Peyer's patch (tissue), 4 donors: Measurements from ENCODE around the gene FNBP1L. TPM values are rescaled to one million over a fixed set of nuclear protein-coding genes. Genes with fewer than 3 reads are reported as not detected.

Source experiments
- DNase-seq, 3 donors: peaks; one replicate each; pipeline ENCODE4 v3.0.0-alpha.2; 2017 to 2019
- H3K27ac ChIP-seq, 4 donors: fragments of 200-600 bp; sonication (generic); one replicate each; pipeline ENCODE4 v1.5.1; 2016 to 2019
- H3K27me3 ChIP-seq, 2 donors: fragments of 200-600 bp; sonication (generic); one replicate each; pipeline ENCODE4 v1.5.1; 2019
- H3K36me3 ChIP-seq, 3 donors: fragments of 200-600 bp; sonication (generic); one replicate each; pipeline ENCODE4 v1.5.1; 2016 to 2019
- H3K4me1 ChIP-seq, 4 donors: fragments of 200-600 bp; sonication (generic); one replicate each; pipeline ENCODE4 v1.5.1; 2016 to 2019
- H3K4me3 ChIP-seq, 4 donors: fragments of 200-600 bp; sonication (generic); 1 replicate in 3 of 4; 2 replicates in 1 of 4; pipeline ENCODE4 v1.5.1; 2016 to 2019; ENCODE audit warnings: mild to moderate bottlenecking in 1 of 4
- H3K9me3 ChIP-seq, 4 donors: fragments of 200-600 bp; sonication (generic); one replicate each; pipeline ENCODE4 v1.5.1; 2016 to 2019; ENCODE audit warnings: mild to moderate bottlenecking in 1 of 4
- POLR2A ChIP-seq, 2 donors: fragments of 450-650 bp; IDR thresholded peaks; one replicate each; pipeline ENCODE4 v1.5.1; 2017; ENCODE audit warnings: antibody characterized with exemption in 2 of 2, mild to moderate bottlenecking in 2 of 2, moderate library complexity in 2 of 2
- total RNA-seq, 4 donors: library from RNA; depleted of rRNA; stranded (reverse); fragments of >200 nt; gene quantifications; one replicate each; pipeline ENCODE4 v1.1.0, GENCODE V29; 2016
- TF ChIP-seq, protein P1 (sequence below), 6 experiments: fragments of 450-650 bp in 4 of 6; fragments of 200-600 bp in 2 of 6; sonication (generic) in 1 of 6; IDR thresholded peaks; one replicate each; pipeline ENCODE4 v1.5.1; 2017 to 2019; ENCODE audit warnings: antibody characterized with exemption in 6 of 6, mild to moderate bottlenecking in 3 of 6, moderate library complexity in 1 of 6

Gene FNBP1L
- total RNA-seq, 4 donors from 2014 or later: 38.8 to 63.7 (median 55.2) TPM

DNA sequence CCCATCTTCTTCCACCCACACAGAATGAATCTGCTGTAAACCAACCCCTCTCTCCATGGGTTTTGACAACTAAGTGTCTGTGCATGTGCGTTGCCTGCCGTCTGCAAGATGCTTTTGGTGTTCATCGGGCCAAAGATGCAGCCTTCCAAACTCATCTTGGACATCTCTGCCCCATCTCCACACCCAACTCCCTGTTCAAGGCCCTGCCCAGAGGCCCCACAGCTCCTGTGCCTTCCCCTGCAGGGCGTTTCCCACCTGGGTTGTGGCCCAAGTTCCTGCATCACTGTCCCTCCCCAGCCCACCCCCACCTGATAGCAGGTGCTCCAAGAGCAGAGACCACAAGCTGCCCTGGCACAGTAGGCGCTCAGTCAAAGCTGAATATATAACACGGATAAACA, 130.5 kb downstream of the FNBP1L start:
- TF ChIP-seq, protein P1, sequence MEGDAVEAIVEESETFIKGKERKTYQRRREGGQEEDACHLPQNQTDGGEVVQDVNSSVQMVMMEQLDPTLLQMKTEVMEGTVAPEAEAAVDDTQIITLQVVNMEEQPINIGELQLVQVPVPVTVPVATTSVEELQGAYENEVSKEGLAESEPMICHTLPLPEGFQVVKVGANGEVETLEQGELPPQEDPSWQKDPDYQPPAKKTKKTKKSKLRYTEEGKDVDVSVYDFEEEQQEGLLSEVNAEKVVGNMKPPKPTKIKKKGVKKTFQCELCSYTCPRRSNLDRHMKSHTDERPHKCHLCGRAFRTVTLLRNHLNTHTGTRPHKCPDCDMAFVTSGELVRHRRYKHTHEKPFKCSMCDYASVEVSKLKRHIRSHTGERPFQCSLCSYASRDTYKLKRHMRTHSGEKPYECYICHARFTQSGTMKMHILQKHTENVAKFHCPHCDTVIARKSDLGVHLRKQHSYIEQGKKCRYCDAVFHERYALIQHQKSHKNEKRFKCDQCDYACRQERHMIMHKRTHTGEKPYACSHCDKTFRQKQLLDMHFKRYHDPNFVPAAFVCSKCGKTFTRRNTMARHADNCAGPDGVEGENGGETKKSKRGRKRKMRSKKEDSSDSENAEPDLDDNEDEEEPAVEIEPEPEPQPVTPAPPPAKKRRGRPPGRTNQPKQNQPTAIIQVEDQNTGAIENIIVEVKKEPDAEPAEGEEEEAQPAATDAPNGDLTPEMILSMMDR (IDR thresholded peaks at IDR 0.05): no peak
- TF ChIP-seq POLR2A (IDR thresholded peaks at IDR 0.05): no peak
- Histone ChIP-seq H3K36me3 (peaks cover 0 to 34% (median 0%) of the 10 kb centered on the region in 3 donors), H3K9me3 (no peaks in the 10 kb centered on the region), H3K4me1 (peaks cover 0 to 26% (median 0%) of the 10 kb centered on the region in 4 donors), H3K27me3 (no peaks in the 10 kb centered on the region), H3K27ac (no peak overlapping the region), H3K4me3 (no peak overlapping the region)
- no peak for DNase-seq

DNA sequence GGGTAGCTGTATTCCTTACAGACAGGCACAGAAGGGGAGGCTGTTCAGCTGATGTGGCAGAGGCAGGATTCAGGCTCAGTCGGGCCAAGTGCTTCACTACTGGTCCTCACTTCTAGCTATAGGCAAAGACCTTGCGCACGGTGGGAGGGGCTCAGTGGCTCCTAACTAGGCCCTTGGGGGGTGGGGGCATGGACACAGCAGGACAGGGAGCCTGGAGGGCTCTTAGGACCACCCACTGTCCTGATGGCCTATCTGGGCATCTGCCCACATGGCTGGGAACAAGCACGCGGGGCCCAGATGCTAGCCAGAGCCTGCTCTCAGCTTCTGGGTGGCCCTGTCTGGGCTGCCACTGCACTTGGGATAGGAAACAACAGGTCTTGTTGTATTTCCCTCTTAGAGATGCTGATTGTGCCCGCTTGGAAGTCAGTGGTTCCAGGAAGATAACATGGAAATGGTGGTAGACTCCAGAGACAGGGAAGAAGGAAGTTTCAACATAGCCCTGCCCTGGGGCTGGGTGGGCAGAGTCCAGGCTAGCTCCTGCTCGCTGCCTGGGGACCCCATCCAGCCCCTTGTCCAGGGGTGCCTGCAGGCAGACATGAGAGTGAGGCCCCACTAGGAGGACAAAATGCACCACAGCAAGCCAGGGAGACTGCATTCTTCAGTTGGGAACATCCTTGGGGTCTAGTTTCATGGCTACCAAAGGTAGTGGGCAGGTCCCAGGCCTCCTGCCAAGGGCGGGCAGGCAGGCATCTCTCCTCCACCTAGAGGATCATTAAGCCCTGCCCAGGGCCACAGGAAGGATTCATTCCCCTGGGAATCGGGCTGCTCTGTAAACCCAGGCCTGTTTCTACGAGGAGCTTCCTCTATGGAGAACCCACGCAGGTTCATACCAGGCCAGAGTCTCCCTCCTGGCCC, 131.2 kb downstream of the FNBP1L start:
- Histone ChIP-seq H3K4me3 (peak overlapping the region in 2 of 4 donors; percentile 5 to 18), H3K27me3 (no peaks in the 10 kb centered on the region), H3K9me3 (no peaks in the 10 kb centered on the region), H3K4me1 (peaks cover 0 to 29% (median 0%) of the 10 kb centered on the region in 4 donors), H3K36me3 (peaks cover 0 to 27% (median 0%) of the 10 kb centered on the region in 3 donors), H3K27ac (peak overlapping the region in 3 of 4 donors; percentile 14 to 81 (median 62))
- DNase-seq: no peak
- TF ChIP-seq, protein P1 (IDR thresholded peaks at IDR 0.05): no peak
- TF ChIP-seq POLR2A (IDR thresholded peaks at IDR 0.05): no peak

DNA sequence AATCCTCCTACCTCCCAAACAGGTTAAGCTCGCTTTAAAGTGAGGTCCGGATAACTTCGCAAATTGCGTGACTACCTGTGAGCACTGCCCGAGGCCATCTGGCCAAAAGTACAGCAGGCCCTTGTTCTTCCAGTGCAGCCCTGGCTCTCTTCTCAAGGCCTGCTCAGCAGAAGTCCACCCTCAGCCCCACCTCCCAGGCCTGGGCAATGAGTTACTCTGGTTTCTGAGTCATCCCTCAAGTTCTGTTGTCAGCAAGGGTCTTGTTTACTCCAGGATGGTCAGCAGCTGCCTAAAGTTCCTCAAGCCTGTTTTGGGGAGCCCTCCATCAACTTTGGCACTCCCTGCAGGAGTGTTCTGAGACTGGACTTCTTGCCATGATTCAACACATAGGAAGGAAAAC, 132.0 kb downstream of the FNBP1L start:
- no peaks in the 10 kb centered on the region for H3K27me3 ChIP-seq
- TF ChIP-seq, protein P1 (IDR thresholded peaks at IDR 0.05): no peak
- TF ChIP-seq POLR2A (IDR thresholded peaks at IDR 0.05): peak in 1 of 2 donors; percentile 25
- no peaks in the 10 kb centered on the region for H3K9me3 ChIP-seq
- H3K4me1 ChIP-seq: peaks cover 0 to 29% (median 0%) of the 10 kb centered on the region in 4 donors
- H3K4me3 ChIP-seq: peak overlapping the region in 2 of 4 donors; percentile 5 to 18
- DNase-seq: peak in 1 of 3 donors; percentile 70
- H3K27ac ChIP-seq: peak overlapping the region in 3 of 4 donors; percentile 14 to 81 (median 62)
- H3K36me3 ChIP-seq: peaks cover 0 to 20% (median 0%) of the 10 kb centered on the region in 3 donors

DNA sequence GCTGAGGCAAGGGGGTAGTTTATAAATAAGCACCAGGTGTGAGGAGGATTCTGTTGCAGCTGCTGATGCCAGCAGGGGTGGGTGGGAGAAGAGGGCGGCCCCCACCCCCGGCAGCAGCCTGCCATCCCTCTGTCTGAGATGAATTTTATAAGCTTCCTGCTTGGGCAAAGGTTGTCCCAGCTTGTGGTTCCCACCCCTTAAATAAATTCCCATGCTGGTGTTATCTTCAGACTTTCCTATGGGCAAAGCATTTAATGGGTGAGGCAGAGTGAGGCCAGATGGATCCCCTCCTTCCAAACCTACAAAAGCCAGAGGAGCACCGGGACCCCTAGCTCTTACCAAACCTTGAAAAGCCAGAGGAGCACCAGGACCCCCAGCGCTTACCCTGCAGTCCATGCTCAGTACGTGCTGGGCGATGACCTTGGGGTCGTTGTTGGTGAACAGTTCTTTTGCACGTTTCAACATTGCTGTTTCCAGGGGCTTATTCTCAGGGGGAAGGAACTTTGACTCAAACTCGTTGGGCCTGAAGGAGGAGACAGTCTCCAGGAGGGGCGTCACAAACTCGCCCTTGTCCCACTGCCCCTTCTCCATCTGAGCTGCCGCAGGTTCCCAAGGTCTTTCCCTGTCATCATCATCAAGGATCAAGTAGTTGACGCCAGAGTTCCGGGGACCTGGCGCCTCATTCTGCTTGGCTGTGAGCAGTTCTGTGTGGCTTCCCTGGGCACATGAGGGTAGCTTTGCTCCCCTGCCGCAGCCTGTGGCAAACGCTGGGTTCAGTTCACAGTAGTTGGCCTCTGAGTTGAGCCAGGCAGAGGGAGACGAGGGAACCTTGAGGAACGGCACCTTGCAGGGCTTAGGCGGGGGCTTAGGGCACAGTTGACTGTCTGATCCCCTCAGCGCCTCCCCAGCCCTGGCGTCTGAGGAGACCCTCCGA, 134.3 kb downstream of the FNBP1L start:
- peak; percentile 77 to 87 for TF ChIP-seq POLR2A (IDR thresholded peaks at IDR 0.05)
- TF ChIP-seq, protein P1 (IDR thresholded peaks at IDR 0.05): no peak
- peaks cover 0 to 41% (median 0%) of the 10 kb centered on the region in 4 donors for H3K4me1 ChIP-seq
- peaks cover 0 to 9% (median 0%) of the 10 kb centered on the region in 3 donors for H3K36me3 ChIP-seq
- DNase-seq: peak in 1 of 3 donors; percentile 62
- H3K27ac ChIP-seq: peak overlapping the region in 3 of 4 donors; percentile 80 to 93 (median 85)
- no peaks in the 10 kb centered on the region for H3K9me3 ChIP-seq
- H3K27me3 ChIP-seq: no peaks in the 10 kb centered on the region
- peak overlapping the region in 2 of 4 donors; percentile 52 to 65 for H3K4me3 ChIP-seq
